ENCODE data around the gene ABHD2.

Gene ABHD2

DNA sequence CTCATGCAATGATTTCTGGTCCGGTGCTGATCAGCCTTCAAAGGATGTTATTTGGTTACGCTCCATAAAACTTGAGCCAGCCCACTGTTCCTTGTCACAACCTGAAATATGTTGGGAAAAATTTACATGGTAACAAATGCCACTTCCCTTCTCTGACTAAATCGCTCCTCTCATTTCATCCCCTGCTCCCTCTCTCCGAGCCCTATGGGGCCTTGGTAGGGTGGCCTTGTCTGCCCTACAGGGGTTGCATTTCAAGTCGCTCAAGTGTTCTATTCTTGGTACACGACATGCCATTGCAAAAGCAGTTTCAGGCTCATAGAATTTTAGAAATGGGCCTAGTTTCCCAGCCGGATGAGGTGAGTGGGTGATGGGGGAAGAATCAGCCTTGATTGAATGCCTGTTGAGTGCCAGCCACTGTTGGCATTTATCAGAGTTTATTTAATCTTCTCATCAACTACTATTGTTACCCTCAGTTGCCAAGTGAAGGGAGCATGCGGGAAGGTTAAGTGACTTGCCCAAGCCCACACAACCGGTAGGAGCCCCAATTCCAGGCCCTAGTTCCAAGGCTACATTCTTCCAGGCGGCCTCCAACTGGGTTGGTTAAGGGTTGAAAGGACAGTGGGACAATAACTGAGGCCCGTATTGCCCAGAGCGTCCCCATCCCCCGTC, 961 bp upstream of the ABHD2 start:
- TF ChIP-seq GATA2 (IDR thresholded peaks at IDR 0.05; ENCODE audit: low read depth, low read length) (no peak), GATA3 (IDR thresholded peaks at IDR 0.05; ENCODE audit: low read depth, low read length) (no peak)

DNA sequence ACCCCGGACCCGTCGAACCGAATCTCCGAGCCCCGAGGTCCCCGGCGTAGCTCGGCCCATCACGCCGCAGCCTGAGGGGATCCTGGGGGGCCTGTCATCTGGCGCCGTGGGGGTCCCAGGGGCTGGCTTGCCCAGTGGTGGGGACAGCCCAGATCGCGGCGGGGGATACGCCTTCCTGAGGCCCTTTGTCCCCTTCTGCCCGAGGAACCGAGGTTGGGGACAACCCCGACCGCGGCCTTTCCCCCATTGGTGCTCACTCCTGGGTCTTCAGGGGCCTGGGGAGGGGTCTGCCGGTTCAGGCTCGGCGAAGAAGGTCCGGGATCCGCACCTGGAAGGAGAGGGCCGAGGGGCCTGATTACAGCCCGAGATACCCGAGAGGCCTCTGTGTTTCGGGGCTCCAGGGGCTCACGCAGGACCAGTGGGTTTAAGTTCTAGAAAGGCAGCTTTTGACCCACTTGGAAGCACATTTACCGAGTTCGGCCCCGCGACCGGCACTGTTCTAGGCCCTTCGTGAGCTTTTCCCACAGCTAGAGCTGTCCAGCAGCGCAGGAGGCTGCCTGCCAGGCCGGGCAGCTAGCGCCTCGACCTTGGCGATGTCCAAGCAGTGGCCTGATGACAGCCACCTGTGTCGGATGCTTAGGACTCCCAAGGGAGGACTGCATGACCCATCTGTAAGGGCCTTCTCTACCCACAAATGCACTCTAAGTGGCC, 504 bp downstream of the ABHD2 start:
- TF ChIP-seq GATA3 (IDR thresholded peaks at IDR 0.05; ENCODE audit: low read depth, low read length) (no peak), GATA2 (IDR thresholded peaks at IDR 0.05; ENCODE audit: low read depth, low read length) (no peak)

DNA sequence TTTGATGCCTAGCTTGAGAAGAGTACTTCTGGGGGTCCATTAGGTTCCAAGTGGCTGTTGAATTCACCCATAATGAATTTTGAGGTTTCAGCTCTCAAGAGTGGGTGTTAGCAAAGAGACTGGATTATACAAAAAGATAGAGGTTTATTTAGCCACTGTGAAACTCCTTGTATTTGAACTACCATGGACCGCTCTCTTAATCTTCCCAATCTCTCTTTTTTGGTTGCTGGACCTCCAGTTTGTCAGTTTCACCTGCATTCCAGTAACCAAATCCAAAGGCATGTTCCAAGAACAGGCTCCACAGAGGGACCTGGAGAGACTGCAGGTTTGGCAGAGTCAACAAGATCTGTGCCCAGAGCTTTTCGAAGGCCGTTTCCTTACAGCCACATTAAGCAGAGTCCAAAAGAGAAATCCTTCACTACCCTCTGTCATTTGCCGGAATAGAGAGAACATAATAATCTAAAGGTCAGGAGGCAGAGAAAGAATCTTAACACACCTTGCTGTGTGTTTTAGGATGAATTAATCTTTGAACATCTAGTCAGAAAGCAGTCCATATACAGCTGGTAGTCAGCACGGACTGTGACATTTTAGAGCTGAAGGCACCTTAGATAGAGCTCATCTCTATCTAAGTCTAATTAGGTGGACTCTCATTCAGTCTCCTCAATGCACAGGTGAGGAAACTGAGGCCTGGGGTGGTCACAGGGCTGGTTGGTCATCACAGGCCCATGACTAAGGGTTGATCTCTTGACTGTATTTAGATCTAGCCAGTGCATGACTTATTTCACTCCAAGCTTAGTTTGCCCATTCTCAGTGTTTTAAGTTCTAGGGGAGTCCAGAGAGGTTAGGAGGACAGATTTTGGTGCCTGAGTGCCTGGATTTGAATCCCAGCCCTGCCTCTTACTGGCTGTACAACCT, 1.3 kb downstream of the ABHD2 start:
- TF ChIP-seq GATA2 (IDR thresholded peaks at IDR 0.05; ENCODE audit: low read depth, low read length) (no peak), GATA3 (IDR thresholded peaks at IDR 0.05; ENCODE audit: low read depth, low read length) (no peak)

DNA sequence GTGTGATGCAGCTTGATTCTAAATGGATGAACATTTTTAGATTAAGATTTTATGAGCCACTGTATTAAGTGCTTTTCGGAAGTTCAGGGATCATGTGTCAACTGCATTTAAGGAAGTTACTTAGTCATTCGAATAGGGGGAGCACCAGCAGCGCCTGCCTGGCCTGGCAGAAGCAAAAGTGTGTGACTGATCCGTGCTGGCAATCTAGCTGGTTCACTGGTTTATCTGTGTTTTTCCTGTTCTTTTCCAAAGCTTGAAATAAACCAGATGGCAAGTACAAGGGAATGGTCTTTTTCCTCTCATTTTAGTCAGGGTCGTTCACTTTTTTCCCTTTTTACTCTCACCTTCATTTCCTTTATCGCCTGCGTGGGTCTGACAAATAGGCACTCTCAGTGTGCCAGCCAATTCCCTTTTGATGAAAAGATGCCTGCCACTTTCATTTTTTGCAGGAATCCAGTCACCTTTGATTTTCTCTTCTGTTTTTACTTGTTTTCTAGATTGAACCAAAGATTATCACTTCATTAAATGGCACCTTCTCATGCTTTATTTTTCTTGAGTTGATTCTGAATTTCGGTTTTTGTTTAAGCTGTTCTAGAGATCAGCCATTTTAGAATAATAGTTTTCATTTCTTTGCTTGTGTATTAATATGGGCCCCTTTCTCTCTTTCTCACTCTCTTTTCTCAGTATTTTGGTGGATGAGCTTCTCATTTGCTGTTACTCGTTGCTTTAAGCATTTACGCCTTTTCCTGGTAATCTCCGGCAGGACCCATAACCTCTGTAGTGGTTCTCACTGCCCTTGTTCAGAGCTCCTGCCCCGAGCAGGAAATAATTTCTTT, 2.8 kb downstream of the ABHD2 start:
- TF ChIP-seq GATA3 (IDR thresholded peaks at IDR 0.05; ENCODE audit: low read depth, low read length), result no peak
- peak; percentile 61 for TF ChIP-seq GATA2 (IDR thresholded peaks at IDR 0.05; ENCODE audit: low read depth, low read length)

DNA sequence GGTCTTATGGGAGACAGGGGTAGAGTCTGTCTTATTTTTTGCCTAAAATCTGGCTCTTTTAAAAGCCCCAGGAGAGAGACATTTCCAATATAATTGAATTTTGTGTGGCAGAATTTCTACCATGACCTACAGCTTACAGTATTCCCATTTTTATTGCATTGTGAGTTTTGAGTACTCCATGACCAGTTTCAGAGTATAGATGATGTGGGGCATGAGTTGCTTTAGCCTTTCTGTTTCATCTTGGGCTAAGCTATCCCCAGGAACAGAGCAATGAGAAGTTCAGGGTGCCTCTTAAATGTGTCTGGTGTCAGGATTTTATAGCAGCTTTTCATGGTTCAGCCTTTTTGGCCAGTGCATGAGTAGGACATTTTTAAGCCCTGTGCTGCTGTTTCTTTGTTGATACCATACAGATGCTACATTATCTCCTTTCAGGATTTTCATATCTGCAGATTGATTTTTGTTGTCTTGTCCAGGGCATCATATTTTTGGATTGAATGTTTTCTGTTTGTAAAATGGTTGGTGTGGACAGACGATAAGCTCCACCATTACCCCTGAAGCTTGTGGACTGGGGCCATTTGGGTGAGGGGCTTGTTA, 3.5 kb downstream of the ABHD2 start:
- TF ChIP-seq GATA3 (IDR thresholded peaks at IDR 0.05; ENCODE audit: low read depth, low read length), result no peak
- no peak for TF ChIP-seq GATA2 (IDR thresholded peaks at IDR 0.05; ENCODE audit: low read depth, low read length)

DNA sequence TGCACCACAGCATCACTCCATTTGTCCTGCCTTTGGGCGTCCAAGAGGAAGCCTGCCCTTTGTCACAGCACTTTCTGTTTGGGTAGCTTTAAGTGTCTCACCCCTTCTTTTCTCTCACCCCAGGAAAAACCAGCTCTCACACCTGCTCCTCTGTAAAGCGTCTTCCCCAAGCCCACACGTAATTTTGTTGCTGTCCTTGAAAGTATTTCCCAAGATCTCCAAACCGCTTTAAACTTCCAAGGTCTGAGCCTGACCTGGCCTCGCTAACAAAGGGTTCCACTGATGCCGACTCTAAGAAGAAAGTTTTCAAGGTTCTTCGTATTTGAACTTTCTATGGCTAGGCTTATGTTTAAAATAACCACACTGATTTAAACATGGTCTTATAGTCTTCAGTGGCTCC, 5.3 kb downstream of the ABHD2 start:
- no peak for TF ChIP-seq GATA2 (IDR thresholded peaks at IDR 0.05; ENCODE audit: low read depth, low read length)
- no peak for TF ChIP-seq GATA3 (IDR thresholded peaks at IDR 0.05; ENCODE audit: low read depth, low read length)

DNA sequence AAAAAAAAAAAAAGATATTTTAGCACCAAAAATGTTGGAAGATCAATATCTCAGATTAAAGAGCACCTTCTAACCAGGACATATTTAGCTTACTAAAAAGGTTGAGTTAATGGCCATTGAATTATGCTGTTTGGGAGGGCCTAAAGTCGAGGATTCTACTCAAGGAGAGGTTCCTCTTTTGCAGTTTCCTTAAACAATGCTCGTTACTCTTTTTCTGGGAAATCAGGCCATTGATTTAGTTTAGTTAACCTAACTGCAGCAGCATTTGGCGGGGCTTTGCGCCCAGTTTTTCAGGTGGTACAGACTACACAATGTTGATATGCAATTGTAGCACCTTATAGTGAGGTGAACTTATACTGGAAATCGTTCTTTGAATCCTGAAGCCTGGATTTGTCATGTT, 6.8 kb downstream of the ABHD2 start:
- TF ChIP-seq GATA3 (IDR thresholded peaks at IDR 0.05; ENCODE audit: low read depth, low read length), result no peak
- TF ChIP-seq GATA2 (IDR thresholded peaks at IDR 0.05; ENCODE audit: low read depth, low read length), result no peak

DNA sequence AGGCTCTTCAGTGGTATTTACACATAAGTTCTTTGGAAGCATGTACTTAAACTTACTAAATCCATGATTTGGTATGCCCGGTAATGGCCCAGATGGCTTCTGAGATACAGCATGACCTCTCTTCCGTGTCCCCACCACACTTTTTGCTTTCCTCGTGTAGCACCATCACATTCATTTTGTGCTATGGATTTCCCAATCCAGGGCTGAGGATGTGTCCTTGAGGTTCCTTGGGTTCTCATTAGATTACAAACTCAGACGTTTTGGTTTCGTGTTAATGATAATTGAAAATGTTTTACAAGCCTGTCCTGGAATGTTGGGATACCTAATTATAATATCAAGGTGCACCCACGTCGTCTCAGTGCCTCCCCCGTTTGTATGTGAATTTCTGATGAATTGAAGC, 7.3 kb downstream of the ABHD2 start:
- TF ChIP-seq GATA2 (IDR thresholded peaks at IDR 0.05; ENCODE audit: low read depth, low read length), result no peak
- TF ChIP-seq GATA3 (IDR thresholded peaks at IDR 0.05; ENCODE audit: low read depth, low read length), result no peak

DNA sequence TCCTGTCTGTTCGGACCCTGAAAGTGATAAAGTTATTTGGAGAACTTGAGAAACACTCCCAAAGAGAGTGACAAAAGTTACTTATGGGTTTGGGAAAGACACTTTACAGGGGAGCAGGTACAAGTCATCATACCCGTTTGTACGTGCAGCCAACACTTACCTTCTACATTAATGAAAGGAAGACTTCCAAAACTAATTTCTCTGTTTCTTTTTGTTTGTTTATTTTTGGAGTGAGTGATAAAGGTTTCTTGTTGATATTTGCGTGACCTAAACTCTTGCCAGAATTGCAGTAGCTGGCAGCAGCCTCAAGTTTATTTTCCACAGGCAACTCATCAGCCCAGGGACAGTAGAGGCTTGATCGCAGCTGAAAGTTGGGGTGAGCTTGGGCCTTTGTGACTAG, 8.4 kb downstream of the ABHD2 start:
- no peak for TF ChIP-seq GATA3 (IDR thresholded peaks at IDR 0.05; ENCODE audit: low read depth, low read length)

DNA sequence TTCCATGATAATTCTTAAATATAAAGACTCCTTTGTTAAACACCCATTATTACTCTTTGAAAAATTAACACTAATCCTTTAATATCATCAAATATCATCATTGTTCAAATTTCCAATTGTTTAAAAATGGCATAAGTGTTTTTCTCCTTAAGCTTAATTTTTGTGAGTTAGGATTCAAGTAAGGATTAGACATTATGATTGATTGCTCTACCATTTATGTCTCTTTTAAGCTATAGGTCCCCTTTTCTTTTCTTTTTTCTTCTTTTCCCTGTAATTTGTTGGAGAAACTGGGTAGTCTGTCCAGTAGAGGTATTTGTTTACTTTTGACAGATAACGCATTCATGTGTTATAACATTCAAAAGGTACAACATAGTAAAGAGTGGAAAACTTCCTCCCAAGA, 9.1 kb downstream of the ABHD2 start:
- TF ChIP-seq GATA2 (IDR thresholded peaks at IDR 0.05; ENCODE audit: low read depth, low read length), result no peak
- no peak for TF ChIP-seq GATA3 (IDR thresholded peaks at IDR 0.05; ENCODE audit: low read depth, low read length)

DNA sequence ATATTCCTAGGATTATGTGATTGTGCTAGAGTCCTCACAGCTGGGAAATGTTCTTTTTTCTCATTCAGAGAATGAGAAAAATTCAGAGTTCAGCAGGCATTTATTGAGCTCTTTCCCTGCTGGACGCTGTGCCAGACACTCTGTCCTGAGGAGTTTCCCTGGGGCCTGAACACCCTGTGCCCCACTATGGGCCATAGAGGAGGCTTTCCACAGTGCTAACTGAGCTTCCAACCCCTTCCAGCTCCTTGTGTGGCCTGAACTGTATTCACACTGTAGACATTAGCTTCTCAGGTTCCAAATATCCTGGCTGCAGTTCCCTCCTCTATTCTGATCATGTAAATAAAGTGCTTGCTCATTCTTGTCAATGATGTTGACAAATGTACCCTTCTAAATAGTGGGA, 10.0 kb downstream of the ABHD2 start:
- TF ChIP-seq GATA3 (IDR thresholded peaks at IDR 0.05; ENCODE audit: low read depth, low read length) (no peak), GATA2 (IDR thresholded peaks at IDR 0.05; ENCODE audit: low read depth, low read length) (no peak)

DNA sequence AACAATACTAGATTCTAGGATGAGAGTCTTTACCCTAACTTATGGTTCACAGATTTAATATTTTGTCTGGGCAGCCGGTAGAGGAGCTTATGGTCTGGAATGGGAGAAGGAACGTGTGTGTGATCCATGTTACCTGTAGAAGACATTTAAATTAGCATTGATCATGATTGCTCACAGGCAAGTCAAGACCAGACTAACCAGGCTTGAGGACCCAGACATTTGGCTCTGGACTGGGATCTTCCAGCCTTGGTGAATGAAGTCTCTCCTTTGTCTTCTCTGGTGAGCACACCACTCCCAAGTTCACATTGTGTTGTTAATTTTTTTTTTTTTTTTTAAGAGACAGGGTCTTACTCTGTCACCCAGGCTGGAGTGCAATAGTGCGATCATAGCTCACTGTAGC, 11.7 kb downstream of the ABHD2 start:
- TF ChIP-seq GATA2 (IDR thresholded peaks at IDR 0.05; ENCODE audit: low read depth, low read length), result no peak
- no peak for TF ChIP-seq GATA3 (IDR thresholded peaks at IDR 0.05; ENCODE audit: low read depth, low read length)
